Ishikawa (cell line): ENCODE data around the gene ALPG.

Experiments
- CEBPB ChIP-seq: IDR thresholded peaks from 2 replicates; pipeline ENCODE4 v1.6.1; 2012
- CREB1 ChIP-seq: IDR thresholded peaks from 2 replicates; pipeline ENCODE4 v1.6.1; 2012; ENCODE audit warnings: low read depth
- EGR1 ChIP-seq: IDR thresholded peaks from 2 replicates; pipeline ENCODE4 v1.6.1; 2012
- EP300 ChIP-seq: IDR thresholded peaks from 2 replicates; pipeline ENCODE4 v1.6.1; 2012; ENCODE audit warnings: borderline replicate concordance
- MAX ChIP-seq: IDR thresholded peaks from 2 replicates; pipeline ENCODE4 v1.6.1; 2012
- NFIC ChIP-seq: IDR thresholded peaks from 2 replicates; pipeline ENCODE4 v1.6.1; 2012
- RAD21 ChIP-seq: IDR thresholded peaks from 2 replicates; pipeline ENCODE4 v1.6.1; 2012; ENCODE audit warnings: low read depth
- REST ChIP-seq: IDR thresholded peaks from 2 replicates; pipeline ENCODE4 v1.6.1; 2012; ENCODE audit warnings: low read depth, mild to moderate bottlenecking
- TAF1 ChIP-seq: IDR thresholded peaks from 2 replicates; pipeline ENCODE4 v1.6.1; 2012; ENCODE audit warnings: low read depth, mild to moderate bottlenecking
- TCF12 ChIP-seq: IDR thresholded peaks from 2 replicates; pipeline ENCODE4 v1.6.1; 2012; ENCODE audit warnings: low read depth
- USF1 ChIP-seq: IDR thresholded peaks from 2 replicates; pipeline ENCODE4 v1.6.1; 2012
- YY1 ChIP-seq: IDR thresholded peaks from 2 replicates; pipeline ENCODE4 v1.6.1; 2012; ENCODE audit warnings: low read depth

GRCh38 chr2:232402518-232402917 lies 4.1 kb upstream of the ALPG start:
- TF ChIP-seq EP300 (no peak), CREB1 (no peak), MAX (no peak), RAD21 (no peak), YY1 (no peak), NFIC (no peak), TAF1 (no peak), REST (no peak), CEBPB (no peak), USF1 (no peak), EGR1 (no peak), TCF12 (no peak)
